Neural progenitor cell (in vitro differentiated cells): Measurements from ENCODE around the gene RGL4.

Experiments used
- CTCF ChIP-seq: fragments of 200-600 bp; sonication (generic); IDR thresholded peaks from 2 replicates; pipeline ENCODE4 v1.5.1; 2017; ENCODE audit warnings: antibody characterized with exemption, mild to moderate bottlenecking
- EZH2phosphoT487 ChIP-seq: fragments of 200-600 bp; sonication (generic); IDR thresholded peaks from 2 replicates; pipeline ENCODE4 v1.6.1; 2017; ENCODE audit warnings: antibody characterized with exemption

- no peak for TF ChIP-seq CTCF
- TF ChIP-seq EZH2phosphoT487: no peak
Measured at GRCh38 chr22:23718371-23719165, 27.8 kb downstream of the RGL4 start.
